Measurements from ENCODE around the gene SLC49A4.

The SLC49A4 gene

DNA sequence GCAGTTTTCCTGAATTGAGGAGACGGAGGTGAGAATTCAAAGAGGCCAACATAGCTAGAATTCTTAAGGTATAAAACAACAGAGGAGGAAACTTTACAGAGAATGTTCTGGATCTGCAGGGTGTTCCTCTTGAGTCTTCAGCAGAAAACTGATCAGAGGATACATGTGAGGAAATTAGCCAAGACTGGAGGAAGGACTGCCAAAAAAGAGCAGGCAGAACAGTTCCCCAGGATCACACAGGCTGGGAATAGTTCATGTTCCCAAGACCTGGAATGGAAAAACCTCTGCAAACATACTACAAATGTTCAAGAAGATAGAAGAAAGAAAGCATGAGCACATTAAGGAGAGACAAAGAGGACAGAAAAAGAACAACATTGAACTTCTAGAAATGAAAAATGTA lies 7.5 kb downstream of the SLC49A4 start:
- ChIA-PET CTCF (no interaction called here), POLR2A (no interaction called here)
- no peak for DNase-seq (ENCODE audit: extremely low spot score)
- TF ChIP-seq, protein P1, sequence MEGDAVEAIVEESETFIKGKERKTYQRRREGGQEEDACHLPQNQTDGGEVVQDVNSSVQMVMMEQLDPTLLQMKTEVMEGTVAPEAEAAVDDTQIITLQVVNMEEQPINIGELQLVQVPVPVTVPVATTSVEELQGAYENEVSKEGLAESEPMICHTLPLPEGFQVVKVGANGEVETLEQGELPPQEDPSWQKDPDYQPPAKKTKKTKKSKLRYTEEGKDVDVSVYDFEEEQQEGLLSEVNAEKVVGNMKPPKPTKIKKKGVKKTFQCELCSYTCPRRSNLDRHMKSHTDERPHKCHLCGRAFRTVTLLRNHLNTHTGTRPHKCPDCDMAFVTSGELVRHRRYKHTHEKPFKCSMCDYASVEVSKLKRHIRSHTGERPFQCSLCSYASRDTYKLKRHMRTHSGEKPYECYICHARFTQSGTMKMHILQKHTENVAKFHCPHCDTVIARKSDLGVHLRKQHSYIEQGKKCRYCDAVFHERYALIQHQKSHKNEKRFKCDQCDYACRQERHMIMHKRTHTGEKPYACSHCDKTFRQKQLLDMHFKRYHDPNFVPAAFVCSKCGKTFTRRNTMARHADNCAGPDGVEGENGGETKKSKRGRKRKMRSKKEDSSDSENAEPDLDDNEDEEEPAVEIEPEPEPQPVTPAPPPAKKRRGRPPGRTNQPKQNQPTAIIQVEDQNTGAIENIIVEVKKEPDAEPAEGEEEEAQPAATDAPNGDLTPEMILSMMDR (IDR thresholded peaks at IDR 0.05; ENCODE audit: control extremely low read depth, extremely low read depth, low read depth, missing control alignments) = no peak

DNA sequence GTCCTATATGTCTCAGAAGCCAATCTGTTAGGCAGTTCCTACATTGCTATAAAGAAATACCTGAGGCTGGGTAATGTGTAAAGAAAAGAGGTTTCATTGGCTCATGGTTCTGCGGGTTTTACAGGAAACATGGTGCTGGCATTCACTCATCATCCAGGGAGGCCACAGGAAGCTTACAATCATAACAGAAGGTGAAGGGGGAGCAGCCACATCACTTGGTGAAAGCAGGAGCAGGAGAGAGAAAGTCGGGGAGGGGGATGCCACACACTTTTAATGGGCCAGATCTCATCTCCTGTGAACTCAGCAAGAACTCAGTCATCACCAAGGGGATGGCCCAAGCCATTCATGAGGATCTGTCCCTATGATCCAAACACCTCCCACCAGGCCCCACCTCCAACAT lies 9.1 kb downstream of the SLC49A4 start:
- DNase-seq (ENCODE audit: extremely low spot score) = no peak
- POLR2A ChIA-PET = no interaction called here
- CTCF ChIA-PET = interaction anchor here (1.2 kb wide), 1 partner anchor 49 kb away, joined by 3 read pairs; no protein-coding TSS in a partner anchor
- TF ChIP-seq, protein P1 (IDR thresholded peaks at IDR 0.05; ENCODE audit: control extremely low read depth, extremely low read depth, low read depth, missing control alignments) = no peak

DNA sequence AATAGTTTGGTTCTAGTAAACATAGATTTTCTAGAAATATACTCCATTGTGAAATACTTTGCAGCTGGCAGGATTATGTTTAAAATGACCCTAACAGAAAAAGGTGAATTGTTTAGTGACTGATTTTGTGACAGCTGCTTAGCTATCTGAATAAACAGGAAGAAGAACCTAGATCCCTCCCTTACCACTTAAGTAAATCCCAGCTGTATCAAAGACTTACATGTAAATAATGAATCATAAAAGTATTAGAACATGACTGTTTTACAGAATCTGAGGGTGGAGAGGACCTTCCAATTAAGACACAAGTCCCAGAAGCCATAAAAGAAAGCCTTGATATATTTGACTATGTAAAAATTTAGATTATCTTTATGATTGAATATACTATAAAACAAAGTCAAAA lies 15.9 kb downstream of the SLC49A4 start:
- no peak for DNase-seq (ENCODE audit: extremely low spot score)
- CTCF ChIA-PET = interaction anchor here (1.5 kb wide), 1 partner anchor 15 kb away, joined by 3 read pairs; no protein-coding TSS in a partner anchor
- TF ChIP-seq, protein P1 (IDR thresholded peaks at IDR 0.05; ENCODE audit: control extremely low read depth, extremely low read depth, low read depth, missing control alignments) = no peak
- POLR2A ChIA-PET = no interaction called here

DNA sequence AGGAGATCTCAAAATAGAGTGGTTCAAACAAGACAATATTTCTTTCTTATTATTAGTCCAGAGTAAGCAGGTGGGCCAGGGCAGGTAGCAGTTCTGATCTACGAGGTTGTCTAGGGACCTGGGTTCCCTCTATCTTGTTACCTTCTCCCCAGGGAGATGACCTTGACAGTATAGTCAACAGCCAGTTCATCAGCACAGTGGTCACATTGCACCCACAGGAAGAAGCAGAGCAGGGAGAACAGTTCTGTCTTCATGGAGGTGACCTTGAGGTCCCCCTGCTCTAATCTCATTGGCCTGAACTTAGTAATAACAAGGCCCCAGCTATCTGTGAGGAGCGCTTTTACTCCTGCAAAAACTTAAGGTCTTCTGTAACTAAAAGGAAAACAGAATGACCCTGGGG lies 21.7 kb downstream of the SLC49A4 start:
- TF ChIP-seq, protein P1 (IDR thresholded peaks at IDR 0.05; ENCODE audit: control extremely low read depth, extremely low read depth, low read depth, missing control alignments) = no peak
- ChIA-PET CTCF (interaction anchor here (1.2 kb wide), 1 partner anchor 10 kb away, joined by 3 read pairs; no protein-coding TSS in a partner anchor), POLR2A (no interaction called here)
- DNase-seq (ENCODE audit: extremely low spot score) = no peak

DNA sequence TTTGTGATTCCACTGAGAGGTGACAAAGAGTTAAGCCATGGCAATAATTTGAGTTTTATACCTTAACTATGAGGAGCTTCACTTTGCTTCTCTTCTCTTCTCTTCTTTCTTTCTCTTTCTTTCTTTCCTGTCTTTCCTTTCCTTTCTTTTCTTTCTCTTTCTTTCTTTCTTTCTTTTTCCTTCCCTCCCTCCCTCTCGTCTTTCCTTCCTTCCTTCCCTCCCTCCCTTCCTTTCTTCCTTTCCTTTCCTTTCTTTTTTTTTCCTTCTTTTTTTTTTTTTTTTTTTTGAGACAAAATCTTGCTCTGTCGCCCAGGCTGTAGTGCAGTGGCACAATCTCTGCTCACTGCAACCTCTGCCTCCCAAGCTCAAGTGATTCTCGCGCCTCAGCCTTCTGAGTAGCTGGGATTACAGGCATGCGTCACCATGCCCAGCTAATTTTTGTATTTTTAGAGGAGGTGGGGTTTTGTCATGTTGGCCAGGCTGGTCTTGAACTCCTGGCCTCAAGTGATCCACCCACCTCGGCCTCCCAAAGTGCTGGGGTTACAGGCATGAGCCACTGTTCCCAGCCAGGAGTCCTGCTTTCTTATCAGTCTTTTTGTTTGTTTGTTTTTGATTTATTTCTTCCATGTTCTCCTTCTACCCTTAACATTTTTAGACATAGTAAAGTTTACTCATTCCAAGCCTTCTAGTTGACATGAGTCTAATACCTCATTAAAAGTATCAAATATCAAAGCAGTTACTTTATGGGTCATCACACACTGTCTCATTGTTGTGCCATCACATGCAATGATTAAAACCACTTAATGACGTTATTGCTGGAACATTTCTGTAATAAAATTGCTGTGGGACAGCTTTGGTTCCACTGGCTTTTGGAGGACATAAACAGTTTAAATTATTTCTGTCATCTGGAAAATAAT lies 29.9 kb downstream of the SLC49A4 start:
- POLR2A ChIA-PET = no interaction called here
- no peak for DNase-seq (ENCODE audit: extremely low spot score)
- TF ChIP-seq, protein P1 (IDR thresholded peaks at IDR 0.05; ENCODE audit: control extremely low read depth, extremely low read depth, low read depth, missing control alignments) = no peak
- CTCF ChIA-PET = no interaction called here

DNA sequence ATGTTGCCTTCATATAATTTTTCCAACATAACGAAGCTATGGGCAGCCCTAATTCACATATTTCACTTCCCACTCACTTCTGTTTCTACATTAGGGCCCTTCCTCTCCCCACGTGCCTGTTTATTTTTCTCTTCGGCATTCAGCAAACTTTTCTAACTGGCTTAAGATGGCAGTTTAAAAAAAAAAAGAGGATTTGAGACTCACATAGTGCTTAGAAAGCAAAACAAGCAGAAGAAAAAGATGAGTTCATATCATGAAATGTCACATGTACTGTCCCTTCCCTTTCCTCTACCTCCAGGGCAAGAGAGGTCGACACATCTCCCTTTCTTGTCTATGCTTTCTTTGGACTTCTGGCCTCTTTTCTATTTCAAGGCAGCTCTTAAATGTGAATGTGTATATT lies 30.6 kb downstream of the SLC49A4 start:
- TF ChIP-seq, protein P1 (IDR thresholded peaks at IDR 0.05; ENCODE audit: control extremely low read depth, extremely low read depth, low read depth, missing control alignments) = no peak
- POLR2A ChIA-PET = no interaction called here
- DNase-seq (ENCODE audit: extremely low spot score) = no peak
- CTCF ChIA-PET = interaction anchor here (1.3 to 1.6 kb wide), 3 partner anchors 10 to 16 kb away, joined by 3 to 5 read pairs (median 3); no protein-coding TSS in a partner anchor
